Activated CD4-positive, alpha-beta T cell treated with anti-CD3 and anti-CD28 coated beads, Interleukin-10, Interleukin-2, amounts not matched to agents 100 ng/mL and 50 ng/mL, durations not matched to agents 16 hours and 8 hours (primary cell): ENCODE data around the gene PRKAG2.

Experiments
- DNase-seq: peaks from one replicate; pipeline ENCODE4 v3.0.0-alpha.2; 2020

PRKAG2 gene

DNA sequence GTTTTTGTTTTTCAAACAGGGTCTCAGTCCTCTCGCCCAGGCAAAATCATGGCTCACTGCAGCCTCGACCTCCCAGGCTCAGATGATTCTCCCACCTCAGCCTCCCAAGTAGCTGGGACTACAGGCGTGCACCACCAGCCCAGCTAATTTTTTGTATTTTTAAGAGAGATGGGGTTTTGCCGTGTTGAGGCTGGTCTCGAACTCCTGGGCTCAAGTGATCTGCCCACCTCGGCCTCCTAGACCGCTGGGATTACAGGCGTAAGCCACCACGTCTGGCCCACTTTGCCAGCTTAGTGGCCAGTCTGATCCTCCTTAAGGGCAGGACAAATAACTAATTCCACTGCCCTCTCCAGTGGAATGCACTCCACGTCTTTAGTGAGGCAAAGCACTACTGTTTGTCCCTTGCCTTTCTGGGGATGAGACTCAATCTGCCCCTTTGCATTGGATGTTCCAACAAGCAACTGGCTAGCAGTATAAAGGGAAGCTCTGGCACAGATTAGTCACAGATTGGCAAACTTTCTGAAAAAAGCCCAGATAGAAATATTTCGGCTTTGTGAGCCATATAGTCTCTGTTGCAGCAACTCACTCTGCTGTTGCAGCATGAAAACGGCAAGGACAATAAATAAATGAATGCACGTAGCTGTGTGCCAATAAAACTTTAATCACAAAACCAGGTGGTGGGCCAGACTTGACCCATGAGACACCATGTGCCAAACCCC is 213.4 kb downstream of the PRKAG2 start:
- DNase-seq = no peak

GRCh38 chr7:151662251-151662826 is 214.6 kb downstream of the PRKAG2 start:
- no peak for DNase-seq

DNA sequence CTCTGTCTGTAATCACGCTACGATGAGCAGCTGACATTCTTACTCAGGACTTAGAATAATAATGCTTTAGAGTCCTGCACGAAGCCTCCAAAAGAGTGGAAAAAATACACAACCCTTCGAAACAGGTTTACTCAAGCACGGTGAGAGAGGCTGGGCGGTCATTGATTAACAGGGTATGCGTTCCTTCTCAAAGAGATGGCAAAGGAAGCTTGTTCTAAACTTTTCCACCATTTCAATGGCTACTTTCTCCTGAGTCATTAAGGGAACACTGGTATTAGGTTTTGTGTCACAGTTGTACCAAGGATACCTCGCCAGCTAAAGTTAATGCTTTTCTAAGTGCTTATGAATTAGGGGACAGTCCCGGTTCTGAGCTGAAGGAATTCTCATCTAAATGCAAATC is 215.3 kb downstream of the PRKAG2 start:
- DNase-seq = no peak

- no peak for DNase-seq
Observed at GRCh38 chr7:151660141-151660540, 216.8 kb downstream of the PRKAG2 start.

DNA sequence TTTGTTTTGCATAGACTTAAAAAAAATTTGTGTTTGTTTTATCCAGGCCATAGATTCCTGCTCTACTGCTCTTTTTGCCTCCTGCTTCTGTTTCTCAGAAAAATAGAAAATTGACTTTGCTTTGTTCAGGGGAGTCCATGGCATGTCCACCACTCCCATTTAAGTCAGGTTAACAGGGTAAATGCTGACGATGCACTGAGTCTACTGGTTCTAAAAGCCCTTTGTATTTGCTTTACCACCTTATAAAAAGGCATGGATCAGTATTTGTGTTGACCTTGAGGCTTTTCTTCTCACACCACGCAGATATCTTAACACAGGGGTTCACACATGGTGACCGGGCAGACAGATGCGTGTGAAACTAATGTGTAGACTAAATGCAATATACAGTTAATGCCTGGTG is 217.7 kb downstream of the PRKAG2 start:
- no peak for DNase-seq

DNA sequence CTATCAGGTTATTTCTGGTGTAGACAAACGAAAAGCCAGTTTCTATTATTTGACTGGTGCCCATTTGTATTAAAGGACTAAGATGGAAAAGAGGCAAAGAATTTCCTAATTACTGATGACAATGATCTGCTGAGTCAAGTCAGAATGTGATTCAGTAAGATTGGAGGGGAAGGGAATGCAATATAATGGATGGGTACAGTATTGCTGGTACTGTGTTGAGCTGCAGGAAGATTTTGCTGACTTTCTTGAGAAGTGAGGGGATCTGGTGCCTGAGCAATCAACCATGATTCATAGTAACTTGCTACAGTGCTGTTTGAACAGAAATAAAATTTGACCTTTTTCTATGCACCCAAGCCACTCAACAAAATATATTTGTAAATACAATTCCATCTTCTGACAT is 218.1 kb downstream of the PRKAG2 start:
- no peak for DNase-seq

- DNase-seq = no peak
Observed at GRCh38 chr7:151657173-151657572, 219.7 kb downstream of the PRKAG2 start.

- no peak for DNase-seq
Observed at GRCh38 chr7:151655555-151655954, 221.4 kb downstream of the PRKAG2 start.

DNA sequence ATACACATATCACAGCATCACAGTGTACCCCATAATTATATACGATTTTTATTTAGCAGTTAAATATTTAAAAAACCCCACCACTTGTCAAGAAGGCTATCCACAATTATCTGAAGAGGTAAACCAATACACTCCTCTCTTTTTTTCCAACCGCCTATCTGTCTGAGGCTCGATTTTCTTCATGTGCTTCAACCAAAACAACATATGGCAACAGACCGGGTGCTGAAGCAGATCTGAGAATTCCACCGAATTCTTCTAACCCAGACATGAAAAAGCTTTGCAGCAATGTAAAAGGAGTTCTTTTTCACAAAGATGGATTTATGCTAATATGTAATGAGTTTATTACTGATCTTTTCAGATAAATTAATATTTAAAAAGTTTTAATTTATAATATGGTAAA is 224.8 kb downstream of the PRKAG2 start:
- DNase-seq = no peak

GRCh38 chr7:151650161-151650560 is 226.8 kb downstream of the PRKAG2 start:
- no peak for DNase-seq

GRCh38 chr7:151648429-151648828 is 228.5 kb downstream of the PRKAG2 start:
- DNase-seq = no peak

DNA sequence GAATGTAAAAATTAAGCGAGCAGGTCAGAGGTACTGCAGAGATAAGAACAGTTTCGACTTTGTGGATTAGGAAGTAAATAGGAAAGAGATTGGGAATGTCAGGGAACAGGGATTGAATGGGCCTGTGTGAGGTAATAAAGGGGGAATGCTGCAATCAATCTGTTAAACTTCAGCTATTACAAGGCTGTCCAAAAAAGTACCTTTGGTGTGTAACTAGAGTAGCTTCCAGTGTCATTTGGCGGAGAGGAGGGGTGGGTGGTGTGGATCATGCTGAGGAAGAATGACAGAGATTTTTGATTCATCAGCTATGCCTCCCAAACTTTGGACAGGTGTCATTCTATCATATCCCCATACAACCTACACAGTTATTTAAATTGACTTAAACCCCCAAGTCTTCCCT is 229.0 kb downstream of the PRKAG2 start:
- DNase-seq = no peak

- DNase-seq = no peak
Observed at GRCh38 chr7:151647006-151647405, 229.9 kb downstream of the PRKAG2 start.

GRCh38 chr7:151645311-151645710 is 231.6 kb downstream of the PRKAG2 start:
- DNase-seq = no peak

DNA sequence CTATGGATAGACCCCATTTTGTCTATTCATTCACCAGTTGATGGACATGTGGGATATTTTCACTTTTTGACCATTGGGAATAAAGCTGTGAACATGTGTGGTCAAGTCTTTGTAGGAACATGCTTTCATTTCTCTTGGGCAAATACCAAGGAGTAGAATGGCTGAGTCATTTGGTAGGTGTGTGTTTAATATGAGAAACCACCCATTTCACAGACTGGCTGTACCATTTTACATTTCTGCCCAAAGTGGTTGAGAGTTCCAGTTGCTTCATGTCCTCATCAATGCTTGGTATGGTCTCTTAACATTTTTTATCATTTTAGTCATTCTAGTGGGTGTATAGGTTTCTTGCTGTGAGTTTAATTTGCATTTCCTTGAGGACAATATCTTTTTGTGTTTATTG is 232.4 kb downstream of the PRKAG2 start:
- peak; percentile 21 for DNase-seq

DNA sequence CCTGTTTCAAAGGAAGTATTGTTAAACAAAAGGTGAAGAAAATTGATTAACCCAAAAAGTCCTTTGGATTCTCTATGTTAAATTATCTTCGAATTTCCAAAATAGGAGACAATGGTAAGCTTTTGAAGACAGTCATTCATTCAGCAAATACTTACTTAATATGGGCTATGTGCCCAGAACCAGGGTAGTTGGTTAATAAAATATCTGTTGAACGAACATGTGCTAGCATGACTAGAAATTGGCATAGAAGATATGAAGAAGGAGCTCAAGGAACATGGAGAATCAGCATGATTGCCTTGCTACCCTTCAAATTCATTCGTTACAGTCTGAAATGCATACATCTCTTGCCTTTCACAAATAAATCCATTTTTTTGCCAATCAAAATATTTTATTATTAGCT is 234.2 kb downstream of the PRKAG2 start:
- no peak for DNase-seq

GRCh38 chr7:151641587-151641986 is 235.3 kb downstream of the PRKAG2 start:
- no peak for DNase-seq

DNA sequence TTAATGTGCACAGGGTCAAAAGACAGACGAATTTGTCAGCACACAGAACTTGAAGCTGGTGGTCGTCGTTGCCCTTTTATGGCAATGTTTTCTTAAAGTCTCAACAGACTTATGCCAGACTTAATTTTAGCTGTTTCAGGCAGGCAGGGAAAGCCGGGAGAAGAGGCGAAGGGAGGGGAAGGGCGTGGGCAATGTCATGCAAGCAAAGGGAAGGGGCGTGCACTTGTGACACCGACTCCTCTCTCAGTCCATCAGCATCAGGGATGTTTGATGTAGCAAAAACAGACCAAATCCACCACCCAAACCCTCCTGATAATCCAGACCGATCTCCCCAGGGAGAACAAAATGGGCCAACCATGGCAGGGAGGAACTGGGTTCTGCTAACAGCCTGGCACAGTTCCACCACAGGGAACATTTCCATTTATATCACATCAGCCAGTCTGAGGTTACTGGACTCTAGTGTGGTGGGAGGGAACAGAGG is 239.1 kb downstream of the PRKAG2 start:
- no peak for DNase-seq

- no peak for DNase-seq
Observed at GRCh38 chr7:151634643-151635042, 242.3 kb downstream of the PRKAG2 start.

GRCh38 chr7:151633516-151633812 is 243.5 kb downstream of the PRKAG2 start:
- no peak for DNase-seq

GRCh38 chr7:151632750-151633515 is 244.0 kb downstream of the PRKAG2 start:
- peak; percentile 71 for DNase-seq

GRCh38 chr7:151631953-151632749 is 244.8 kb downstream of the PRKAG2 start:
- DNase-seq = peak; percentile 88

- peak; percentile 41 for DNase-seq
Observed at GRCh38 chr7:151631570-151631952, 245.4 kb downstream of the PRKAG2 start.
